Stimulated activated CD4-positive, alpha-beta T cell treated with anti-CD3 and anti-CD28 coated beads, TNF-alpha, amount 100 ng/mL, for 1 hour (primary cell): ENCODE measurements around the gene OR10J4.
"Not testable (repeated sequence)": the region's sequence is repeated elsewhere in the genome, so short reads cannot be mapped to it uniquely, and the experiment has no call there.

Source experiments
- DNase-seq, 3 donors: peaks; one replicate each; pipeline ENCODE4 v3.0.0-alpha.2; 2020; ENCODE audit warnings: low read depth in 3 of 3, low spot score in 1 of 3

OR10J4 gene

DNA sequence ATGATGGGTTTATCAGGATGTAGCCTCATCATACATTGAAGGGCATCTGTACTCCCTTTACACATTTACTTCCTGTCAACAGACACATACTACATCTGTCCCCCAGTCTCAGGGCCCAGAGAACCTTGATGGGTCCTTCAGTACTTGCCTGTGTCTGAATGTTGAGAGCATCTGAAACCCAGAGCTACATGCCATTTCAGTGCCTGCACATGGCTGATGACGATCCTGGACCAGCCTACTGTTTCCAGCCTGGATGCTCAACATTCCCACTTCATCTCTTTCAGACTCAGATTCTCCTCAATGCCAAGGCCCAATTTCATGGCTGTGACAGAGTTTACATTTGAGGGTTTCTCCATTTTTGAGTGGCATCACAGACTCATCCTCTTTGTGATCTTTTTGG is at the start of gene OR10J4:
OR10J4 (plus strand) TSS at position 301 of the 400 bp plus-strand sequence.
- no peak for DNase-seq

DNA sequence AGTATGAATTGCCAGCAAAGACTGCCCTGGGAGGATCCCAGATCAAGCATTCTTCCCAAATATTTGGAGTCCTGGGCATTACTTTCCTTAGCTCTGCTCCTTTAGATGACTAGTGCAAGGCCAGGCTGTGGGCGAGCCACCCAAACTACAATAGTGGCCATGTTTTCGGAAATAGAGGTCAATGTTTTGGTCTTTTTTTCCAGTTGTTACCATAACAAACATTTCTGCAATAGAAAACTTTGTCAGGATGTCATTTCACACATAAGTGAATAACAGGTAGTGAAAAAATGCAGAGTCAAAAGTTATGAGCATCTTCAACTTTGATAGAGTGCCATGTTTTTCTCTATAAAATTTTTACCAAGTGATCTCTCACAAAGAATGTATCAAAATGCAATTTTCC is 25.2 kb upstream of the OR10J4 start:
- DNase-seq = no peak

DNA sequence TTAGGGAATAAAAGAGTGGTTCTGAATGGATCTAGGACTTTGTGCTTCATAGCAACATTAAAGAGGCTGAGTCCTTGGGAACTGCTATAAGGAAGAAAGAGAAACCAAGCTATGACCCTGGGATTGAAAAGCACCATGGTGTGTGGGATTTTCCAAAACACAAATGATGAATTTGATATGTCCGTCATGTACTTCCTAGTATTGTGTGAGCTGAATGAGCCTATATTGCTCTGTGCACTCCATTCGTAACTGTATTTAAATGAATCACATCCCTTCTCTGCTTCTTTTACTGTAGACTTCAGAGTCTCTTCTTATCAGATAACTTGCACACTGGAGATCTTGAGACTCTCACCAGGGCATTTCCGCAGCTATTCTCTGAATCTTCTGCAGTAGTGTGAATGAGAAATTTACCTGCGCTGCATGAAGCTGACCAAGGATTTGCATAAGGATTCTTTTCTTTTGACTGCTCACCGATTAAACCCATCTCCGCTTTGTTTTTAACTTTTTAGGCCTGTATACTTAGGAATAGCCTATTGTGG is 23.1 kb upstream of the OR10J4 start:
- no peak for DNase-seq

DNA sequence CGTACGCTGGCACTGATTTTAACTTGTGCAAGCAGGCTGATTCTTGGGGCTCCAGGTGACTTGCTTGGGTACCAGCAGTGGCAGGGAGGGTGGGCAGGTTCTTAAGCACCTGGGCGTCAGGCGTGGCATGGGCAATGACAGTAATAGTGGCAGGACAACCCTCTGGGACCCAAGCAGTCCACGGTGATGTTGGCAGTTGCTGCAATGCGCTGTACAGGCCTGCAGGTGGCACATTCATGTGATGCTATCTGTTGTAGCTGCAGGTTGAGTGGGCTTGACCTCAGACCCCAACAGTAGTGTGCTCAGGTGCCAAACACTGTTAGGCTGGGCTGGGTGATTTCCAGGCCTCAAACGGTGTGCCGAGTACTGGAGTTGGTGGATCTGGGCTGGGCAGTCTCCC is 10.2 kb upstream of the OR10J4 start:
- DNase-seq = no peak

DNA sequence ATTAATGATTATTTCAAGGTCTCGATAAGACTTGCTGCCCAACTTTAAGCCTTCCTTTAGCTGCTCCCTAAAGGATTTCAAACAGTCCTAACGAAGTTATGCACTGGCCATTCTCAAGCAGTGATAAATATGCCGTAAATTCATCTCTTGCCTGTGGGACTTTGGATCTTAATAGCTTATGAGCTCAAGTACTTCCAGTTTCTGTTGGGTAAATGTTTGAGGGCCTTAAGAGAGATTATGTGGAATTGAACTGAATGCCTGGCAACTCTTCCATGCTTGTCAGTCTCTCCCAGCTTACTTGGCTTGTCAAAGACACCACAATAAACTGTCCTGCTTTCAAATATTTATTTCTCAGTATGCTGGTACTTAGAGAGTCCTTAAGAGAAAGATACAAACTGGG is 3.5 kb upstream of the OR10J4 start:
- DNase-seq = no peak

DNA sequence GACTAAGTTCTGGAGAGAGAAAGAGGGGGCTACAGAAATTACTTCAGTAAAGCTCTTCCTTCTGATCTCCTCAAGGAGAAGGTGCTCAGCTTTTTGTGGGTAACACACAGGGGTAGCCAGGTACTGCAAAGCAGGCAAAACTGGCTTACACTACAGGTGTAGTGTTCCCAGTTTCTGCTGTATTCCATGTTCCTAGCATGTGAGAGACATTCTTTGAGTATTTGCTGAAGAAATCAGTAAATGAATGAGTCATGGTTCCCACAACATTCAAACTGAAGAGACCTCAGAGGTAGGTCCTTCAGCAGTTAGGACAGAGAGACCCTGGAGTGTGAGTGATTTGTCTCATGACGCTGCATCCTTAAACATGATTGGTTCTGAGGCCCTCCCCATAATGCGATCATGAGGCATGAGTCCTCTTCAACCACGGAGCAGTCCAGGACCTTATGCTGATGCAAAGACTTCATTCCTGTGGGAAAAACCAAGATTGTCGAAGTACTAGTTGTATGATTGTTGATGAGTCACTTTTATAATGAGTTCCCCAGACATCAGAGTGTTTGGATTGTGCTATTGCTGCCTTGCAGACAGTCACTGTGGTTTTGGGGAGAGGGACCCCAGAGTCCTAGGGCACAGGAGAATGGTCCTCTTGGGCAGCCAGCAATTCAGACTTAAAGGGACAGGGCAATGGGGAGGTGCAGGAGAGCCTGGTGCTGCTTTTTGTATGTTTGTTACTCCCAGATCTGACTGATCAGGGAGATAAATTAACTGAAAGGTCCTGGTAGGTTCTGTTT is 2.7 kb upstream of the OR10J4 start:
- DNase-seq = no peak

DNA sequence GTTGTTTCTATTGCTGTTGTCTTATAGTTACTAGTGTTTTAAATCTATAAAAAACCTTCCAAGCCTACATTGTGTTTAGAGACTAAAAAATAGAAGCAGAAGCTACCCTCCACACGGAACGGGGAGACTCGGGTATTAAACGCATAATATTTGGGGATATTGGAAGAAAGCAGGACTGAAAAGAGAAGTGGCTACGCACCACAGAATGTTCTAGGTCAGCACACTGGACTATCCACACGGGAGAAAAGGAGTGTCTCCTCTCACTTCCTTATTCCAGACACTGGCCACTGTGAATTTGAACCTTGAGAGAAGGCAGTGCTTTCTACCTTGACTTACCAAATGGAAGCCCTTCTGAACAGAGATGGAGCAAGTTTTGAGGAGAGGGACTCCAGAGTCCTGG is 1.0 kb upstream of the OR10J4 start:
- no peak for DNase-seq

DNA sequence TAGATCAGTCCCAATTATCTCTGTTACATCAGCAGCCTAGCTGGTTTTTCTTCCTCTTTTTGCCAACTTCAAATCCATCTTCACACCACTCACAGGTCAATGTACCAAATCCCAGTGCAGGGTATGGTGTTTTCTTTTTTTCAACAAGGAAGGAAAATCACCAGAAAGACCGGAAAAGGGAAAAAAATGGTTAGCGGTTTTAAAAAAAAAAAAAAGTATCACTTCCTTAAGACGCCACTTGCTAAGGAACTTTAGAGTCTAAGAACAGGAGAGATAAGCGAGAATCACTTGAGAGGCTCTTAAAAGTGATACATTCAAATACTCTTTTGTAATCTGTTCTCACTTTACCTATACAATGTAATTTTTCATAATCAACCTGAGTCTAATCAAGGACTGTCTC is 4.5 kb downstream of the OR10J4 start:
- DNase-seq = no peak

DNA sequence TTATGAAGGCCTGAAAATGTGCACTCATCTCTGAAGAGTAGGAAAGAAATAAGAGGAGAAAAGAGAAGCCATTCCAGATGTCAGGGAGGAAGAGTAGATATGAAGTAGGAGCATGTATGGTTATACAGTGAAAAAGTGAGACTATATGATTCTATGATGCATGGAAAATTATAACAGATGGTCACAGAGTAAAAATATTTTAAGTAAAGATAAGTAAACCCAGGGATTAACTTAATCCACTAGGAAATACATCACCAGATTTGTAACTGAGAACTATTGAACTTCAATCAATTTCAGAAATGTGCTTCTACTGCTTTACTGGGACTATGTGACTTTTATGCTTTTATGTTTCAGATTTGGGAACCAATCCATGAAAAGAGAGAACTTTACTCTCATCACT is 7.4 kb downstream of the OR10J4 start, which contains the start of gene OR10J1:
OR10J1 (plus strand) TSS at position 301 of the 400 bp plus-strand sequence; CDS start at position 371, 70 bp downstream.
- DNase-seq = no peak

DNA sequence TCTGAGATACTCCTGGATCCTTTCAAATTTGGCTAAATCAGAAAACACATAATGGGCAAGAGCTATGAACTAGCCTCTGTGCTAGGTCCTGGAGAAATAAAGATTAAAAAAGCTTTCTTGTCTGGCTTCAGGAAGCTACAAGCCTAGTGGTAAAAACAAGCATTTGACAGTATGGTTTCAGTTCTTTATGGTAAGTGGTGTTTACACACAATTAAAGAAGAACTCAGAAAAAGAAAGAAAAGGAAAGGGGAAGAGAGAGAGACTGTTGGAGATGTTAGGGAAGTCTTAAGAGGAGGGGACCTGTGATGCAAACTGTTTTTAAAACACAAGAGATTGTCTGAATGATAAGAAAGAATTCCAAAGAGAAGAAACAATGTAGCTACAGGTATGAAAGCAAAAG is 9.4 kb downstream of the OR10J4 start:
- DNase-seq = no peak

DNA sequence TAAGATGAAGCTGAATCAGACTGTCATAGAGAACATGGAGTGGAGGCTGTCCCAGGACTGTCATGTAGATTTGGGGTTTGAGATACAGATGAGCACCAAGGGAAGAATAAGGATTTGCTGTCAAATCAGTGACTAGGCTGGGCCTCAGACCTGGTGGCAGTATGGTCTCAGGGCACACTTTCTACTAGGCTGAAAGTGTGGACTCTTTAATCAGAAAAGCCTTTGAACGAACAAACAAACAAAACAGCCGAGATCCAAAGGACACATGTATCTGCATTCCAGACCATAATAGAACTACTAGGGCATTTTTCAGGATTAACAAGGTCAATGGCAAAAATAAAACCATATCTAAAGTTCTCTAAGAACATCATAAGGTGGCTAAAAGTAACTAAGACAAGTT is 10.4 kb downstream of the OR10J4 start:
- DNase-seq = no peak

DNA sequence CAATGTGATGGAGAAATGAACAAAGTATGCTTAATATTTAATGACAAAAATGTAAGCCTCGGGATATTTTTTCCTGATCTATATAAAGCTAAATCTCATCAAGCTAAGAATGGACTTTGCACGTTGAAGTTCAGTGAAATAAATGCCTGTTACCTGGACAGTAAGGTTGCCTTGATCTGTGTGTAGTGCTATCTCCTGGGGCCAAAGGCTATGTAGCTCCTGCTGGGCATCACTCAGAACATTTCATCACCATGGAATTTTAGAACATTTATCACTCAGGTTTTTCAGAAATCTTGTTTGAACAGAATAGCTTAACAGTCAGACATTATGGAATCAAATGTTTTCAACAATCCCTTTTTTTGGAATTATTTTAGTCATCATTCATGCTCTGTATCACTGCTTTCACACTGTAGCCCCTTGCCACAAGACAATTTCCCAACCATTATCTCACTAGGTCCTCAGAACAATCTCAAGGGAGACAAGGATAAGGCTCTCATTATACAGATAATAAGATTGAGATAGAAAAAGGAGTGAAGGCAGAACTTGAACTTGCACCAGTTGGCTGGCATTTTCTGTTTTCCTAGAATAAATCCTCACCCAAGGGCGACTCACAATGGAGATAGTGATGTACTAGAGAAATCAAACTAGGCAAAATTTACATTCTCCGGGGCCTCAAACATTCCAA is 11.2 kb downstream of the OR10J4 start:
- no peak for DNase-seq

DNA sequence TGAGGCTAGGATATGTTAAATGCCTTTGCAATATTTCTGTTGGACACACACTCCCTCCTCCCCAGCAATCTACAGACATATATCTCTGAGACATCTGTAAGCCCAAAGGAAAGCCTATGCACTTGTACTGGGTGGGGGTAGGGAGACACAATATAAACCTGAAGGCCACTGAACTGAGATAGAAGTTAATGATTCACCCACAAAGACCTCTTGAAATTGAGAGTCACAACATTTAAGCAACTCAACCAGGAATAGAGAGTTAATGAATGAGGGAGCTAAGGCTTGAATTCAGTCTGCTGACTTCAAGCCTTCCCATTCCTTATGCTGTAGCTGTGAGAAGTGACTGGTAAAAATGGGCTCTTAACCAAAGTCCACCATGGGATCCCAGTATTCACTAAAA is 12.5 kb downstream of the OR10J4 start:
- DNase-seq = no peak

DNA sequence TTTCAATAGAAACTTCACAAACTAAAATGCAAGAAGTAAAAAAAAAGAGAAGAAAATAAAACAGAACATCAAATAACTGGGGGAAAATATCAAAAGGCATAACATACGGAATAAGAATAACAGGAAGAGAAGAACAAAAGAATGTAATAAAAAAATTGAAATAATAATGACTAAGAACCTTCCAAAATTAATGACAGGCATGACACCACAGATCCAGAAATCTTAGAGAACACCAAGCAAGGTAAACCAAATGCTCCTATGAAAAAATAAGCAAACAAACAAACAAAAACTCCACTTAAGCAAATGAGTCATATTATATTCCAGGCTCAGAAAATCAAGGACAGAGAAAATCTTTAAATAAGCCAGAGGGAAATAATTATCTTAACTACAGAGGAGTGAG is 16.2 kb downstream of the OR10J4 start:
- DNase-seq = no peak

DNA sequence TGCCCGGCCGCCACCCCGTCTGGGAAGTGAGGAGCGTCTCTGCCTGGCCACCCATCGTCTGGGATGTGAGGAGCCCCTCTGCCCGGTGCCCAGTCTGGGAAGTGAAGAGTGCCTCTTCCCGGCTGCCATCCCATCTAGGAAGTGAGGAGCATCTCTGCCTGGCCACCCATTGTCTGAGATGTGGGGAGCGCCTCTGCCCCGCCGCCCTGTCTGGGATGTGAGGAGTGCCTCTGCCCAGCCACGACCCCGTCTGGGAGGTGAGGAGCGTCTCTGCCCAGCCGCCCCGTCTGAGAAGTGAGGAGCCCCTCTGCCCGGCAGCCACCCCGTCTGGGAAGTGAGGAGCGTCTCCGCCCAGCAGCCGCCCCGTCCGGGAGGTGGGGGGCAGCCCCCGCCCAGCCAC is 17.6 kb downstream of the OR10J4 start:
- DNase-seq = not testable (repeated sequence)

DNA sequence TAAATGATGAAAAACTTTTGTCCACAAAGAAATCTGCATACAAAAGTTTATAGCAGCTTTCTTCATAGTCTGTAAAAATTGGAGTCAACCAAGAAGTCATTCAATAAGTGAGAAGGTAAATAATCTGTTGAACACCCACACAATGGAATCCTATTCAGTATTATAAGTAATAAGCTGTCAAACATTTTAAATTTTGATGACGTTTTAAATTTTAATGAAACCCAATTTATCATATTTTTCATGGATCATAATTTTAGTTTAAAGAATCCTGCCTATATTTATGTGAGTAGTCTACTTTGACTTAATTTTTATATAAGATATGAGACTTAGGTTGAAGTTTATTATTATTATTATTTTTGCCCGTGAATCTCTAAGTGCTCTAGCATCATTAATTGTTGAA is 27.5 kb downstream of the OR10J4 start:
- no peak for DNase-seq

DNA sequence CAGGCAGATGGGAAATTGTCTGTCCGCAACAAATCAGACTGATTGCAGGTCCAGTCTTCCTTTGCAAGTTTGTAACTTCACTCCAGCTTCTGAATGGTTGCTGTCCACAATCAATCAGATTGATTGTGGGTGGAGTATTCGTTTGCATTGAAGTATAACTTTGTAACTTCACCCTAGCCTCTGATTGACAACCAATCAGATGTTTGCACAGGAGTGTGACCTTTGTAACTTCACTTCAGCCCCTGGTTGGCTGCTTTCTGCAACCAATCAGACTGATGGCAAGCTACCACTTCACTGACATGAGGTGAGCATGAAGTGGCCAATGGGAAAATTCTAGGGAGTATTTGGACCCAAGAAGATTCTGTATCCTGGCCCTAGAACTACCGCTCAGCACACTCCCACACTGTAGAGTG is 33.2 kb downstream of the OR10J4 start:
- DNase-seq = no peak

DNA sequence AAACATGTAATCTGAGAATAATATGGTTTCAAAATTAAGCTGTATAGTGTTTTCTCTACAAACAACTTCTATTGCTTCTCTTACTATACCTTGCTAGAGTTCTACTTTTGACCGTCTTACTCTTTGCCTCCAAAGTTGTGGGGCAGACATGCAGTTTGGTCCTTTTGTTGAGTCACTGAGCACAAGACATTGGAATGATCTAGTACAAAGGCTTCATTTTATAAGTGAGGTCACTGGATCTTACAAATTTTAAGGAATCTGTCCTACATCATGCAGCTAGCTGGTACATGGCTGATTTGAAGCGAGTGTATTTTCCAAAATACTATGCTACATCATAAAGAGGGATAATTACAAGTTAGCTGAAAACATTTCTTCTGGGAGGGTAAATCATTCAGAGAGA is 36.3 kb downstream of the OR10J4 start:
- DNase-seq = no peak

DNA sequence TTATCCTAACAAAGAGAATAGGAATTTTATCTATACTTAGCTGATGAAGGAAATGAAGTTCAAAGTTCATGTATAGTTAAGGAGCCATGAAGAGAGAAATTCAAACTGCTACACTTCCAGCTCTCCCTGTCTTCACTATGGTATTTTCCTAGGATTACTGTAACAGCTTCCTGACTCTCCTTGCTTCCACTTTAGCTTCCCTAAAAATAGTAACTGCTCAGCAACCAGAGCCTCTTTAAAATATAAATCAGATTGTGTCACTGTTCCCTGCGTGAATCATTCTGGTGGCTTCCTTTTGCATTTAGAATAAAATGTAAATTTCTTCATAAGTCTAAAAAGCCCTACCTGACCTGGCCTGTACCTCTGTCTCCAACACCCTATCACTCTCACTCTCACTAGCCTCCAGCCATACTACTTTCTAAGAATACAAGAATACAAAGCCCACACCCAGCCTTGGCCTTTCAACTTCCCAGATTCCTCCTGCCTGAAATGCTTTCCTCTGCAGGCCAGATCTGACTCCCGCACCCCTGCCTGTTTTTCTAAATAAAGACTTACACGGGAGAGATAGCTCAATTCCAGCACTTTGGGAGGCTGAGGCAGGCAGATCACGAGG is 38.0 kb downstream of the OR10J4 start:
- DNase-seq = no peak

DNA sequence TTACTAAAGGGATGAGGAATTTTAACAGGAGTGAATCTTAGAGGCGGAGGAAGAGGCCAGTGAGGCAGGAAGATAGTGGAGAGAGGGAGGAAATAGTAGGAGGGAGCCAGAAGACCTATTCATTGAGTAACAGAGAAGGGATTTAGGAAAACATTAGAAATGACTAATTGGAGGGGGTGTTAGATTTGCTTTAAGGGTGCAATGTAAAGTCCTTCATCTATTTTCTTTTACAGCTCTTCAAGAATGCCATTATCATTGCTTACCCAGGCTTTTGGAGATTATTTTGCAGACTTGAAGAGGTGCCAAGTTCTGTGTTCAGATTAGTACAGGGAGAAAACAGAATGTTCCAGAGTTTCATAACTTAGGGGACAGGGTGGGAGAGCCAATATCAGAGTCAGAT is 41.3 kb downstream of the OR10J4 start:
- DNase-seq = no peak

DNA sequence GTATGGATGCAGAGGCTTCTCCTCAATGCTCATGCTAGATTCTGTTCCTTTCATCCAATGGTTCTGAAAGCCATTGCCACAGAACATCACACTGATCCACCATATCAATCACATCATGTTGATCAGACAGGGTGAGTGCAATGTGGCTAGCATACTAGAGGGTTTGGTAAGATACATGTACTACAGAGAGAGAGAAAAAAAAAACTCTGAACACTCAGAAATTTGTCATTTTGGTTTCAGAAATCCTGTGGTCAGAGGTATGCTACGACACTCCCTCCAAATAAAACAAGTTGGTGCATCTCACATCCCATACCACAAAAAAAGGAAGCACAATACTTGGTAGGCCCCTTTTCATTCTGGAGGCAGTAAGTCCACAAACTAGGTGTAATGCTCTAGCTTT is 42.9 kb downstream of the OR10J4 start:
- no peak for DNase-seq
